ENCODE measurements around the gene ACSF3.

GRCh38 chr16:89166696-89167424, 73.2 kb downstream of the ACSF3 start:
- TF ChIP-seq CTCF (IDR thresholded peaks at IDR 0.05) (no peak), POLR2A (IDR thresholded peaks at IDR 0.05) (no peak), EP300 (IDR thresholded peaks at IDR 0.05) (no peak)
